HG02973 (cell line): ENCODE results near the gene SLC1A1.
"Not testable (repeated sequence)": the region's sequence is repeated elsewhere in the genome, so short reads cannot be mapped to it uniquely, and the experiment has no call there.

Source experiments
- ATAC-seq: cut with Tn5 transposase; IDR thresholded peaks from one replicate; pipeline ENCODE4 v1.9.1; 2021; ENCODE audit warnings: moderate library complexity; ENCODE audit not compliant: unreplicated experiment

Gene SLC1A1

DNA sequence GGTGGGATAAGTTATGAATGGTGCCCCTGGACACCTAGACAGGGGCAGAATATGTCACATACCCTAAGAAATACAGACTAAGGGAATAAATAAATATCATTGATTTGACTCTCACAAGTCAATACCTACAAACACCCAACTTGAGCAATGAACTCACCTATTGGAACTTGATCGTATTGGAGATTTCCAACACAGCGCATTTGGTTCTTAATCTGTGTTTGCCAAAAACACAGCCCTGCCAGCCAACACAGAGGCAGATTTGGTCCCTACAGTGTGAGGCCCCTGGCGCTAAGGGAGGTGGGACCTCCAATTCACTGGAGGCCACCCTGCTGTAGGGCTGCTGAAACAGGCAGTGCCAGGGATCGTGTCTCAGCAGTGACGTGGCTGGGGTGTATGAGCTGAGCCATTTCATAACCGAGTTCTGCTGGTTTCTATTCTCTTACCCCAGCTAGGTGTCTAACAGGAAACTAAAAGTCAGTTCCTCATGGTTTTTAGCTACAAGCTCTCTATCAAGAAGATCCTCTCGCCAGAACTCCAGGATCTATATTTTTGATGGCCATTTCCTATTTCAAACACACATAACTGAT, 84.5 kb downstream of the SLC1A1 start:
- ATAC-seq, result no peak

DNA sequence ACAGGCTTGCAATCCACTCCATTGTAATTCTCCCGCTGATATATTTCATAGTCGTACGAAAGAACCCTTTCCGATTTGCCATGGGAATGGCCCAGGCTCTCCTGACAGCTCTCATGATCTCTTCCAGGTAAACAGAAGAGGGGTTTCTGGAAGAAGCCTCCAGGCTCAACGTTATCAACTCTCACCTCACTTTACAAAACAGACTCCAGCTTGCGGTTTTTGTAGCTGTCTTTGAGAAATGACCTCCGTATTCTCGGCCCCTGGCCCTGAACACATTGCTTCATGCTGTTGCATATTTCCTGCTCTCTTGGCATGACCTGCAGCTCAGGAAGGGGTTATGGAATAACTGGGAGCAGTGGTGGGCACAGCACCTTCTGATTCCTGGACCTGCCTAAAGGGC, 85.7 kb downstream of the SLC1A1 start:
- no peak for ATAC-seq

DNA sequence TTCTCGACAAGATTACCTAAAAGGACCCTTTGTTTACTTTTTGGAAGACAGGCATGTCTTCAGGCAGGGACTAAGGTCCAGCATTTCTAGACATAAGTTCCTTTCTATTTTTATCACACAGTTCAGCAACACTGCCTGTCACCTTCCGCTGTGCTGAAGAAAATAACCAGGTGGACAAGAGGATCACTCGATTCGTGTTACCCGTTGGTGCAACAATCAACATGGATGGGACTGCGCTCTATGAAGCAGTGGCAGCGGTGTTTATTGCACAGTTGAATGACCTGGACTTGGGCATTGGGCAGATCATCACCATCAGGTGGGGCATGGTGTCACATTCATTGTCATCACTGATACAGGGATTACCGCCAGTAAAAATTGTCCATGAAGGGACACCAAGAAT, 86.2 kb downstream of the SLC1A1 start:
- ATAC-seq, result no peak

DNA sequence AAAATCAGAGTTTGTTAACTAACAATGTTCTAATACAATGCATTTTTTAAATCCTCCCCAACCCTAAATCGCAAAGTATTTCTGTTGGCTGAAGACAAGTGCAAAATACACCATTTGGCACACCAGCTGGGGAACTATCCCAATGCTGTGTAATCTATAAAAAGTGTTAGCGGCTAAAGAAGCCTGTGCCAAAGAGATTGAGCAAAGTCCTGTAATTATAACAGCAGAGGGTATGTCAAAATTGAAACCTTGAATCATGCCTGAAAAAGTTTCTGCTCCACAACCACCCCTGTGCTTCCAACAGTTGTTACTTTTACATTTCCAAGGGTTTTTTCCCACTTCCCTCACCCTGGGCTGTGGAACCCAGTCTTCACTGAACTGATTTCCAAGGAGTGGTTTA, 88.7 kb downstream of the SLC1A1 start:
- ATAC-seq, result no peak

DNA sequence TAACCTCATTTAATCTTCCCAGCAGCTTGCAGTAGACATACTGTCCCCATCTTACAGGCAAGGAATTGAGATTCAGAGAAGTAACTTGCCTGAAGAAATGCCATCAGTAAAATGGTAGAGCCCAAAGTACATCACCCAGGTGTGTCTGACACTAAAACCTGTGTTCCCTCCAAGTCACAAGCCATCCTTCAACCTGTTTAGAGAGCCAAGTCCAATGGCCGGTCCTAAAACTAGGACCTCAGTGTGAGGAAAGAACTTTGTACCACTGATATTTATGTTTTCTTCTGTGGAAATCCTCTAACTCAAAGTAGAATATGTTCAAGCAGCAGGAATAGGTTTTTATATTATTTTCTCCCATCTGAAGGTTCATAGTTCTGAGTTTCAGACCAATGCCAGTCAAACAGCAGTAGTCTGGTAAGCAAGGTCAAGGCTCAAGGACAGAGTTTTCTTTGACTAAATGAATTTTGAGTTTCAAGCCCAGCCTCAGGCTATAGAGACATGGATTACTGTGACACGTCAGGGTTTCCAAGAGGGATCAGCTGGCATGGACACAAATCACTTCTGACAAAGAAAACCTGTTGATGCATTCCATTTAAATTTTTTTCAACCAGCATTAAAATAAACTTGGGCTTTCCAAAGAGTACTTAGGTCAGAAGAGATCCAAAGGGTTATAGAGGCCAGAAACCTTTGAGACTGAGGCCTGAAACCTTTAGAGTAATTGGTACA, 90.9 kb downstream of the SLC1A1 start:
- ATAC-seq, result no peak

DNA sequence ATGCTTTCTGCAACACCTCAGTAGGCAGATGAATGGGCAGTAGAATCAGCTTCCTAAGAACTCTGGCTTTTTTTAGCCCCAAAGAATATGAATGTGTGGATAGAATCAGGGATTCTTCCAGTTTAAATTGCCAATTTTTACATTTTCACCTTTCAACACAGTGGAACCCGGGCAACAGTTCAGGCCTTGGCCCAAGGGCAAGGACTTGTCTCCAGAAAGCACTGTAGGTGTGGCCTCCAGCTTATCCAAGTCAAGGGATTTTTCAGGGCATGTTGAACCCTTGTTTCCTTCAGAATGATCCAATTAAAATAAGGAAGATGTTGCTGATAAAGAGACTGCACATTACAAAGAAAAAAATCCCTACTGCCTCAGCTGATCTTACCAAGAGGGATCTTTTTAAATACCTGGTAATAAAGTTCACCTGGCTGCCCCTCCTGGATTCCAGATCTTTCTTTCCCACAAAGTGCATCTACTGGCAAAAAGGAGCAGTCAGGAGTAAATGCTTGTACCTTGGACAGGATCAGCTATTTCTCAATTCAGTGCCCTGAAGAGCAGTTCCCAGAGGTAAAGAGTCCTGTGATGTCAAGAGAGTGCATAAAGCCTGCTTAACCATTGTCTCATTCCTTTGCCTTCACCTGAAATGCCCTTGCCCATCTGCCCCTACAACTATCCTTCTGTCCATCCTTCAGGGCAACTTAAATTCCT, 91.7 kb downstream of the SLC1A1 start:
- no peak for ATAC-seq

DNA sequence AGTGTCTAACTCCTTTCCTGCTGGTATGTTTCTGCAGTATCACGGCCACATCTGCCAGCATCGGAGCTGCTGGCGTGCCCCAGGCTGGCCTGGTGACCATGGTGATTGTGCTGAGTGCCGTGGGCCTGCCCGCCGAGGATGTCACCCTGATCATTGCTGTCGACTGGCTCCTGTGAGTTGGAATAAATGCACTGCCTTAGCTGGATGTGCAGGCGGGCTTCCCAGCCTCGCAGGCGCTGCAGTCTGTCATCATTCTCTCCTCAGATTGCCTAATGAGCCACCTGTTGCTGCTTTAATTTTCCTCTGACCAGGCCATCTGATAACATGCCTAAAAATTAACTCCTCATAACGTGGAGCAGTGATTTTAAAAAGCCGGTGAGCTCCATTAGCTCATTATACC, 92.7 kb downstream of the SLC1A1 start:
- no peak for ATAC-seq

DNA sequence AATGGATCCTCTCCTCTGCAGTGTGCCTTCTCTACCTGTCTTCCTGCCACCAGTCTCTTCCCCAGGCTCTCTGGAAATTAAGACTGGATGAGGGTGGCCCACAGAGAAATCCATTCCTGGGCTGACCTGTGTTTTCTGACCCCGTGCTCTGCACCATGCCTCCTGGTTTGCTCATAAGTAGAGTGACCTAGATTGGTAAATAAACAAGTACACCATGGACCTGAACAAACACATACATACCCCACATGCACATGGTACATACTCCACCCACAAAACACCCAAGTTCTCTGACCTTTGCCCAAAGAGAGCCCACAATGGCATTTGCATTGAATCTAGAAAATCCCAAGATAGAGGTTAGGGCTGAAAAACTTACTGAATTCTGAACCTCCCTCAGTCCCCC, 94.4 kb downstream of the SLC1A1 start:
- ATAC-seq, result no peak

DNA sequence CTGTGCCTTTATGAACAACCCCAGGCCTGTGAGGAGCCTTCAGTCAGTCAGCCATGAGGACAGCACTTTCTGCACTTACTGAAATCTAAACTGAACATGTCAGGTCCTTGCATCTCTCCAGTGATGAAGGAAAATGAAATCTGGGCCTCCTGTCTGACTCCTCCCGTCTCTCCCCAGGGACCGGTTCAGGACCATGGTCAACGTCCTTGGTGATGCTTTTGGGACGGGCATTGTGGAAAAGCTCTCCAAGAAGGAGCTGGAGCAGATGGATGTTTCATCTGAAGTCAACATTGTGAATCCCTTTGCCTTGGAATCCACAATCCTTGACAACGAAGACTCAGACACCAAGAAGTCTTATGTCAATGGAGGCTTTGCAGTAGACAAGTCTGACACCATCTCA, 94.9 kb downstream of the SLC1A1 start:
- no peak for ATAC-seq

DNA sequence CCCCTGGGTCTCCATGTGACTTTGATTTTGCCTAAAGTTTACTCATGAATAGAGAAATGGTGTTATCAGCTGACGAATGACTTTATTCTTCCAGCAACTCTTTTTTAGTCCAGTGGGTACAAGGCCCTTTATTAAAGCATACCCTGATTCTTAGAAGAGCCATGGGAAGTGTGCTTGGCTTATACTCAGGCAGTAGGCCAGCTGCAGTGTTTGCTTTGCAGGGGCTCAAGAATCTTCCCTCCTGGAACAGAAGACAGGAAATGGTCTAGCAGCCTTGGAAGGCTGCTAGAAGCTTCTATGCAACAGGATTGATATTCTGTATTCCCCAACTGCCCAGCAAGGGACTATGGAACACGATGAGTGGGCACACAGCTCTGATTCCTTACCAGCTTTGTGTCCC, 98.5 kb downstream of the SLC1A1 start:
- ATAC-seq, result no peak

DNA sequence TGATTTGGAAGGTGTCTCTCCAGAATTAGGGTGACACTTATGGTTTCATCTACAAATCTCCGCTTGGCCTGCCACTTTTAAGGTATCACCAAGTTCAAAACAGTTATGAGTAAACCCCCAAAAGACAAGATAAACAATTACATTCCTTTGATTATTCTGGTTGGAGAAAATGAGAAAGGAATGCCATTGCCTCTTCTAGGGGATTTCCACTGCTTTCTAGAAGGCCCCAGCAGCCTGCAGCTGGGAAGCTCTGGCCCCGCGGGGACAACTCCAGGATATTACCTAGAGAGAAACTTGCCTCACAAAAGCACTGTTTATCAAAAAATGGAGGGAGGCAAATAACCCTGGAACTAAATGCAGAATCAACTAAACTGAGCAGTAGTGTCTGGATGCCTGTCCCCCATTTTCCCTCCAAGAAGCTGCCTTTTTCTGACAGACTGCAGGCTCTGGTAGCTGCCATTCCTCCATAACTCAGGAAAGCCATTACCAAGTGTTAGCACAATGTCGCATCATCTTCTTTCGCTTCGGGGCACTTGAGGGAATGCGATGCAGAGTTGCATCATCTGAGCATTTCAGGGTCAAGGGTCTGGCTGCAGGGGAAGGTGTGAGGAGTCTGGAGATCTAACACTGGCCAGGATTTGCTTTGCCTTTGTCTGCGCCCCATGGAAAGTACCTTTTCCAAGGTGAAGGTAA, 100.3 kb downstream of the SLC1A1 start:
- ATAC-seq, result no peak

DNA sequence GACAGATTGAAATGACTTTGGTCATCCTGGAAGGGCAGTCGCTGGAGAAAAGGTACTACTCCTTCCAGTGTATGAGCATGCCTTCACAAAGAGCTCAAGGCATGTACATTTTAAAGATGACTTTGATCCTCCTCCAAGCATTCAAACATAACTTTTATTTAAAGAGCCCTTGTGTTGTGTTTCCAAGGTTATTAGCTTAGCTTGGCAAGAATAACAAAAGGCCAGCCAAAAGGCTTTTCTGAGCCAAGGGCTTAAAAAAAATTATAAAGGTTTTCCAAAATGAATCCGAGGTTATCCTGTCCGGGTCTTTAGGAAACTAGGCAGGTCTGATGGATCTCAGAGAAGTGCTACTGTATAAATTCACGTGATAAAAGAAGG, 100.8 kb downstream of the SLC1A1 start:
- no peak for ATAC-seq

DNA sequence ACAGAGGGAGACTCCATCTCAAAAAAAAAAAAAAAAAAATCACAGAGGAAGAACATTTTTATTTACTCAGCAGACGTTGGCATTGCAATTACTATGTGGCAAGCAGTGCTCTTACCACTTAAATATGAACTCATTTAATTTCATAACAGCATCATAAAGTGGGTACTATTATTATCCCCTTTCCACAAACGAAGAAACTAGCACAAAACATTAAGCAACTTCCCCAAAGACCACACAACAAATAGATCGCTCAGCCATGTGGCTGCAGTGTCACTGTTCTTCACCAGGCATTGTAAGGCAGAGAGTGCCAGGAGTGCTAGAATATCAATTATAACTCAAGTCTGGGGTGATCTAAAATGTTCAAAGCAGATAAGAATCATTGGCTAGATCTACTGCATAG, 102.0 kb downstream of the SLC1A1 start:
- no peak for ATAC-seq

DNA sequence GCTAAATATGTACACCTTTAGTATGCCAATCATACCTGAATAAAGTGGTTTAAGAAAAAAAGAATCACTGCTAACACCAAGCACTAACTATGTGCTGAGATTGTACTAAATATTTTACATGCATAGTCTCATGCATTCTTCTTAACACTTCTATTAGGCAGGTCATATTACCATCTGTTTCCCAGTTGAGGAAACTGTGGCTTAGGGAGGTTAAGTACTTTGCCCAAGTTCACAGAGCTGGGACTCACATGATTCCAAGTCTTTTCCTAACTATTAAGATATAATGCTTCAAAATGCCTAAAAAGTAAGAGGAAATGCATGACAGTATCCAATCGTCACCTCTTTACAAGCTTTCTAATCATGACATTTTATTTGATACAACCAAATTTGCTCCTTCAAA, 102.6 kb downstream of the SLC1A1 start:
- no peak for ATAC-seq

DNA sequence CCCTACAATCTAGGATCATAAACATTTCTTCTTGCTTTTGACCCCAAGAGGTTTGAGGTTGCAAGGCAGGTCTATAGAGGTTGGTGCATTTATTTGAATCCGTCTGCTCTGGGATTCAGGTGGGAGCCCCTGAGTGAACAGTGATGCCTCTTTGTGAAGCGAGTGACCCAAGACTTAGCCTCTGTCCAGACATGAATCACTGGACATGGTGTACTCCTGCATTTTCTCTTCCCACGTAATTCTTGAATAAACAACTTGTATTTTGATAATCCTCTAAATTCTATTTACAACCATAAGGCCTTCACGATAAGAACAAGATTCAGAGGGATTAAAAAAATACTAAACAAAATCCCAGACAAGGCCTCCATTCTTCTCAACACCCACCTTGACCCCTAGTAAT, 104.3 kb downstream of the SLC1A1 start:
- ATAC-seq, result no peak

DNA sequence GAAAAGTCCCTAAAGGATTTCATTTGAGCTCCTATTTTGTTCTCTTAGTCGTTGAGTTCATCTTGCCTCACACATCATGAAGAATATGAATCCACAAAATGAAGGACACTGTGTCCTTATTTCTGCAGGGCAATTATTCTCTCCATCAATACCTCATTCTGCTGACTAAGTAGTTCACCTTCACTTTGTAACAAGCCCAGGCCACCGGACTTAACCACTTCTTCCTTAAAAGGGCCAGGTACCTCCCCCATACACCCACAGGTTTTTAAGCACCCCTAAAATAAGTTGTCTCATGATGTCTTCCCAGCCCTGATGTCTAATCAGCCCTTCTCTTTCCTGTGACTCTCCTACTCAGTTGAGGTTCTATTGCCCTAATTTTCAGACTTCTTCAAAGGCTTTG, 104.7 kb downstream of the SLC1A1 start:
- ATAC-seq, result no peak

DNA sequence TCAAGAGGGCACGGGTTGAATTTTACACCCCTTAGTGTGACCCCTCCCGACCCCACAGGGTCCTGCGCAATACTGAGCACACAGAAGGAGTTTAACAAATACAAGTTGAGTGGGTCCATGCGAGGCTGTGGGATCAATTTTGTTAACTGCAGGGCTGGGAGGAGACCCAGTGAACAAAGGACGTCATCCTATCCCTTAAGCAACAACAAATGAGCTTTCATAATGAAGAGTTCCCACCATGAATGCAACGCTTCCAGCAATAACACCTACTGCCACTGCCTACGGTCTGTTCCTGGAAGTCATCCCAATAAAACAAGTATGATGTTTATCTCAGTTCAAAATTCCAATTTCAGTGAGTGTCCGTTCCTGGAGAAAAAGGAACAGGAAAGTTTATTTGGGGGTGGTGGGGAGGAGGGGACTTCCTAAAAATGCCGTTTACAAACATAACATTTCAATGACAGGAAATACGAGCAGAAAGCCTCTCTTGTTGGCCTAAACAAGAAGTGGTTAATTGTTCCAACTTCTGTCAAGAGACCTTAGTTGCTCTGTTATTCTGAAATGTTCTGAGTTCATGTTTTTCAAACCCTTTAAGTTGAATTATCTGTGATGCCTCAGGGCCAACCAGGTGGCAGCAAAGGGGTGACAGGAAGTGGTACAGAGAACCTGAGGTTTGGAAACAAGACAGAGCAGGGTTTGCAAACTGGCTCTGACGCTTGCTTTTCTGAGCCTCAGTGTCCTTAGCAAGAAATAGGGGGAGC, 106.1 kb downstream of the SLC1A1 start:
- peak; percentile 60 for ATAC-seq

DNA sequence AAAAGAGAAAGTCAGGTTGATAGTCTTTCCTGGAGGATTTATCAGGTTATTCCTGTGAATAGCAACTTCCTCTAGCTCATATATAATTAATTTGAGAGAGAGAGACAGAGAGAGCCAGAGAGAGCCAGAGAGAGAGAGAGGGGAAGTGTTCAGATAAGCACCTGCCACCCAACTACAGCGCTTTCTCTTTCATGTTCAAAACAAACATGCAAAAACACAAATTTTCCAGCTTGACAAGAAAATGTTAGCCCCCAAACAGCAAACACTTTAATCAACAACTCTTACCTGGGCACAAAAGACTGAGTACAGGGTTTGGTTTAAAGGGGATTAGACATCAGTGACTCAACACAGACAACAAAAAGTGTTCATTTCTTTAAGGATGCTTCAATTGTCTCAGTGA, 110.1 kb downstream of the SLC1A1 start:
- ATAC-seq, result no peak

DNA sequence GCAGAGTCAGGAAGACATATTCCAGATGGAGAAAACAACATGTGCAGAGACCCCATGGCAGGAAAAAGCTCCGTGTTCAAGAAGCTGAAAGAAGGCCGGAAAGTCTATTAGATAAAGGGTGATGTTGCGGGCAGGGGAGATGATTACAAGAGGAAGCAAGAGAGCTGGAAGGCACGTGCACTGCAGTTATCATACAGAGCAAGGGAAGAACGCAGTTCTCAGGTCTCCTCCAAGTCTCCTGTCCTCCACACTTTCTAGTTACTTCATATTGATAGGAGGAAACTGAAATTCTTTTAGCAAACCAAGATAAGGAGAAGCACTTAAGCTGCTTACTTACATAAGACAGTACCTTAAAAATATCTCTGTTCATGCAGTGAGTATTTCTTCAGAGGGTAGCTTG, 113.6 kb downstream of the SLC1A1 start:
- ATAC-seq, result no peak

DNA sequence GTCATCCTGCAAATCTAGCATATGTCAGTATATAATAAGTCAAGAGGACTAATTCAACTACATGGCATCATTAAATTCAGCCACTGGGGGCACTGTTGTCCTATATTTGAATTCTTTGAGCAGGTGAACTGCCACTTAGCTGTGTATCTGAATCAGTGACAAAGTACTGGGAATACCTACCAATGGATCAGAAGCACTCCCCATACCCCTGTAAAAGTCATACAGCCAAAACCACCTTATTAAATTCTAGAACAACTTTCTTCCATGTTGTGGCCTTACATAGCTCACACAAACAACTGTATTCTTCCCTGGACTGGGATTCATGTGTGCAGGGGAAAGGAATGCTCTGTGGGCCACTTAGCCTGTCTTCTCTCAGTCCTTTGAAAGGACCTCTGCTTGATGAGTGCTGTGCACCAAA, 114.4 kb downstream of the SLC1A1 start:
- peak; percentile 71 for ATAC-seq

DNA sequence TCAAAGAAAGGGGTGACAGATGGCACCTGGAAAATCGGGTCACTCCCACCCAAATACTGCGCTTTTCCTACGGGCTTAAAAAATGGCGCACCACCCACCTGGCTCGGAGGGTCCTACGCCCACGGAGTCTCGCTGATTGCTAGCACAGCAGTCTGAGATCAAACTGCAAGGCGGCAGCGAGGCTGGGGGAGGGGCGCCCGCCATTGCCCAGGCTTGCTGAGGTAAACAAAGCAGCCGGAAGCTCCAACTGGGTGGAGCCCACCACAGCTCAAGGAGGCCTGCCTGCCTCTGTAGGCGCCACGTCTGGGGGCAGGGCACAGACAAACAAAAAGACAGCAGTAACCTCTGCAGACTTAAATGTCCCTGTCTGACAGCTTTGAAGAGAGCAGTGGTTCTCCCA, 115.8 kb downstream of the SLC1A1 start:
- ATAC-seq, result not testable (repeated sequence)
